GM12872 (cell line): ENCODE measurements around the gene RETREG1.

ENCODE experiments used
- TF ChIP-seq, protein P1 (sequence below): IDR thresholded peaks from 3 replicates; pipeline ENCODE4 v1.5.1; 2011; ENCODE audit warnings: low read depth, mild to moderate bottlenecking, low read length, moderate library complexity; ENCODE audit not compliant: insufficient read depth

RETREG1 gene

DNA sequence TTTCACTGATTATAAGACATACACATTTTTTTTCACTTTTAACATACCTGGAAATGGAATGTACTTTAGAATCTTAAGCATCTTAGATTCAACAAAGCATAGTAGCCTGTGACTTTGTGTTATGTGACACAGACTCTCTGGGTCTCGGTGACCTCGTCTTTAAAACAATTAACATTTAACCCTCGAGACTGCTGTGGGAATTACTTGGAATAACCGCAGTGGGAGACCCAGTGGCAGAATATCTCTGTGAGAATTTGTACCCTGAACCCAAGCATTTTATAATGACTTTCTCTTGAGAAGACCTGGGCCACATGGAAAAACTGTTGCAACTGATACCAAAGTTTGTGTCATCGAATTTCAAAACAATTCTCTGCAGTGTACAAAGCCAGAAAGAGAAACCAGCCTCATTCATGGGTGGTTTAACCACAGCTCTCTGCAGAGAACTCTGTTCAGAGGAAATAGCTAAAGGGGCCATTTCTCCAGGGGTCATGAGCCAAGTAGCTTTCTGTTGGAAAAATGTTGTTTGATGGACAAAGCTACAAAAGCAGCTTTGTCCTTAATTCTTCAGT, 10.0 kb upstream of the RETREG1 start:
- TF ChIP-seq, protein P1, sequence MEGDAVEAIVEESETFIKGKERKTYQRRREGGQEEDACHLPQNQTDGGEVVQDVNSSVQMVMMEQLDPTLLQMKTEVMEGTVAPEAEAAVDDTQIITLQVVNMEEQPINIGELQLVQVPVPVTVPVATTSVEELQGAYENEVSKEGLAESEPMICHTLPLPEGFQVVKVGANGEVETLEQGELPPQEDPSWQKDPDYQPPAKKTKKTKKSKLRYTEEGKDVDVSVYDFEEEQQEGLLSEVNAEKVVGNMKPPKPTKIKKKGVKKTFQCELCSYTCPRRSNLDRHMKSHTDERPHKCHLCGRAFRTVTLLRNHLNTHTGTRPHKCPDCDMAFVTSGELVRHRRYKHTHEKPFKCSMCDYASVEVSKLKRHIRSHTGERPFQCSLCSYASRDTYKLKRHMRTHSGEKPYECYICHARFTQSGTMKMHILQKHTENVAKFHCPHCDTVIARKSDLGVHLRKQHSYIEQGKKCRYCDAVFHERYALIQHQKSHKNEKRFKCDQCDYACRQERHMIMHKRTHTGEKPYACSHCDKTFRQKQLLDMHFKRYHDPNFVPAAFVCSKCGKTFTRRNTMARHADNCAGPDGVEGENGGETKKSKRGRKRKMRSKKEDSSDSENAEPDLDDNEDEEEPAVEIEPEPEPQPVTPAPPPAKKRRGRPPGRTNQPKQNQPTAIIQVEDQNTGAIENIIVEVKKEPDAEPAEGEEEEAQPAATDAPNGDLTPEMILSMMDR = no peak

GRCh38 chr5:16625096-16625495, 8.3 kb upstream of the RETREG1 start:
- TF ChIP-seq, protein P1 = no peak

DNA sequence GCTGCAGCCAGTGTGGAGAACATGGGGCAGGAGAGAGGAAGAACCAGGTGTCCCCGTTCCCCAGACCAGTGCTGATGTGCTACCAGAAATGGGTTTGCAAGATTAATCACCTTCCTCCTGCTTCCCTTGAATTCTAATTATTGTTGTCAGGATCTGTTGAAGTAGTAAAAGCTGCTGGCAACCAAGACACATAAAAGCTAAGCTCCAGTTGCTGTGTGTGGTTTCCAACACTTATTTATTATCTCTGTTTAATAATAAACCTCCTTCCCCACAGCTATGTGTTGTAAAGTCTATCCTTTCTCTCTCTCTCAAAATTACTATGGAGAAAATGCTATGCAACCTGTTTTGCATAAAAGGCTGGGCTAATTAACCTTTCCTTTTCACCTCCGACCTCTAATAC, 2.3 kb upstream of the RETREG1 start:
- TF ChIP-seq, protein P1 = no peak

- TF ChIP-seq, protein P1 = no peak
These were observed 1.5 kb upstream of the RETREG1 start for GRCh38 chr5:16618138-16618897.

DNA sequence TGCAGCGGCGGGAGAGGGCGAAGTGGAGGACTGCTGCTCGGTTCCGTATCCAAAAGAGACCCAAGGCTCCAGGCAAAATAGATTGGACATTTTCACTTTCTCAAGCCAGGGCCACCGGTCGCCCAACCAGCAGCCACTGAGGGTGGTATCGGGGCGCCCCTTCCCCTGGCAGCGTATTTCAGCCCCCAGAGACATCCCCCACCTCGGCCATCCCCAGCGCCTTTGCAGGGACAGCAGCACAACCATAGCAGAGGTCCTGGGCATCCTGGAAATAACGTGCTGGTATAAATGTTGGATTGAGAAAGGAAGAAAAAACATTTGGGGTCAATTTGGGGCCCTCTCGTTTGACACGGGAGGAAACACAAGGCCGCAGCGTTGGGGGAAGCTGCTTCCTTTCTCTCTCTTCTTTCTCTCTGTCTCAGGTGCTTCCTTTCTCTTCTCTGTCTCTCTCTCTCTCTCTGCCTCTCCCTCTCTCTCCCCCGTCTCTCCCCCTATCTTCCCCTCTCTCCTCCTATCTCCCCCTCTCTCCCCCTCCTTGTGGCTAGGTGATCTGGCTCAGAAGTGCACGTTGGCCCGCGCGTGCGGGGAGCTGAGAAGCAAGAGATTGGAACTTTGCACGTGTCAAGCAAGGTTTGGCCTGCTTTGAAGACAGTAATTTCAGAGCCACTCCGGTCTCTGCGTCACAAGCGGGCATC, 624 bp upstream of the RETREG1 start:
- TF ChIP-seq, protein P1 = no peak

DNA sequence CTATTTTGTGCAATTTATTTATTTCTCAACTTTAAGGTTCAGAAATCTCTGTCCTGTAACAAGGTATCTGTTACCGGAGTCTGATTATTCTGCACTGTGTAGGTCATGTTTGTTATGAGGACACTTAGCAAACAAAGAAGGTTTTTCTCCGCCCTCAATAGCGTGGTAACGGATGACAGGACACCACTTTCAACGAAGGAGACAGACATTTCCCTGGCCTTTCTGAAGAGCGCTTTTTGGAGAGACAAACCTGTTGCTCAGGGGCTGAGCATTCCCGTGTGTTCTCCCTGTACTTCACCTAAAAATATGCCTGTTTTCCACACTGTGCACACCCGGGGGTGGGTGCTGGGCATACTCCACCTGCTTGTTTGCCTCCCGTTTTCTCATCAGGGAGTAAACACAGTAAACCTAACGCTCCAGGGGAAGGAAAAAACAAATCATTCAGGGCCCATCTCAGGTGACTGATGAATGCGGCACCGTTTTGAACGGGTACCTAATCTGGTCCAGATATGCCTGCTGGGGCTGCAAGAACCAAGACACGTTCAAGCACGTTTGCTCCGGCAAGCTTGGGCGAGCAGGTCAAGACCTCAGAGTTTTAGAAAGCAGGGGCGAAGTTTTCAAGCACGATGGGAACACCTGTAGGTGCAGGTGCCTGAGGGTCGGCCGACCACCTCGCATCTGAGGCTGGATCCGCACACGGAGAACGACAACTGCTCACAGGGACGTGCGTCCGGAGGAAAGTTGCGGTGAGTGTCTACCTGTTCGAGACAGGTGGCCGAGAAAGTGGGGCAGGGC, 859 bp downstream of the RETREG1 start:
- TF ChIP-seq, protein P1 = no peak

DNA sequence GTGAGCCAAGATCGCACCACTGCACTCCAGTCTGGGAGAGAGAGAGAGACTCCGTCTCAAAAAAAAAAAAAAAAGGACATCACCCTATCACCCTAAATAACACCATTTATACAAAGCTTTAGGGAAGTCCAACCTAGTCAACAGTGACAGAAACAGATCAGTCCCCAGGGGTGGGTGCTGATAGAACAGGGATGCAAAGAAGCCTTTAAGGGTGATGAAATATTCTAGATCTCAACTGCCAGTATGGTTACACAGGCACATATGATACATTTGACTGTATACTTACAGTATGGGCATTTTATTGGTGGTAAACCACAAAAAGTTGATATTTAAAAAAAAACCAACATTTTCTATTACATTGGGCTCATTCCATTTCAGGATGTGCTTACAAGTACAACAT, 4.8 kb downstream of the RETREG1 start:
- TF ChIP-seq, protein P1 = no peak
